Activated CD4-positive, alpha-beta T cell treated with anti-CD3 and anti-CD28 coated beads, Interleukin-2, amount 50 U/mL, for 16 hours (primary cell): Measurements from ENCODE around the gene LEFTY2.
A peak's percentile ranks its signal among the peaks of the same experiment; 100 is the strongest.
"Not testable (repeated sequence)": the region's sequence is repeated elsewhere in the genome, so short reads cannot be mapped to it uniquely, and the experiment has no call there.

ENCODE experiments used
- DNase-seq: peaks from one replicate; pipeline ENCODE4 v3.0.0-alpha.2; 2020

The LEFTY2 gene

DNA sequence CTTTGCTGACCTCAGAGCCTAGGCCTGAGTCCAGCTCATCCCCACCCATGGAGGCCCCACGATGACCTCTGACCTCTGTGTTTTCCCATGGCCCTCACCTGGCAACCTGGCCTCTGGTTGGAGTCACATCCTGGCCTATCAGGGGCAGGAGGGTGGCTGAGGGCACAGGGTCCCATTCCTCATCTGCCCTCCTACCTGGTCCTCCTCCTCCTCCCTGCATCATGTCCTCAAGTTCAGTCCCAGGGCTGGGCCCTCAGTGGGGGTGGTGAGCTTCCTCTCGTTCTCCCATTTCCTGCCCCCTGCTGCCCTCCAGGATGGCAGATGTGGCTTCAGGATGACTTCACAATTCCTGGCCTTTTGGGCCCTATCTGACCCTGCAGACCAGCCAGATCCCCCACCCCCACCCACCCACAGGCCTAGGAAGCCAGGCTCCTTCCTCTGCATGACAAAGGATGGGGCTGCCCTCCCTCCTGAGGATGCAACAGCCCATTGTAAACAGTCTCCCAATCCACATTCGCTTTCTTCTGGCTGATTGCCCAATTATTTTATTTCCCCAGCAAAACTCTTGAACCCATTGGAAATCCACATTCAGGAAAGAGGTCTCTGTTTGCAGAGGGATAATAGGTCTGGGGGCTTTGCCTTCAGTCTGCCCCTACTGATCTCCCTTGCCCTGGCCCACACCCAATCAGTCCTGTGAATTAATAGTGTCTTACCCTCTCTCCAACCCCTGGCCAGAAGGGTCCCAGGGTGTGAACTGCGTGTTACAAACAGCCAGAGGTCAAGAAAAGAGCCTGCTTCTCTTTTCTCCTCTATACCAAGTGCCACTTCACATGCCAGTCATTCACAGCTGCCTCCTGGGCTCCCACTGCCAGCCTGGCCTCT is 41.7 kb downstream of the LEFTY2 start:
- no peak for DNase-seq

- DNase-seq, result no peak
Observed at GRCh38 chr1:225897595-225898514, 43.2 kb downstream of the LEFTY2 start.

DNA sequence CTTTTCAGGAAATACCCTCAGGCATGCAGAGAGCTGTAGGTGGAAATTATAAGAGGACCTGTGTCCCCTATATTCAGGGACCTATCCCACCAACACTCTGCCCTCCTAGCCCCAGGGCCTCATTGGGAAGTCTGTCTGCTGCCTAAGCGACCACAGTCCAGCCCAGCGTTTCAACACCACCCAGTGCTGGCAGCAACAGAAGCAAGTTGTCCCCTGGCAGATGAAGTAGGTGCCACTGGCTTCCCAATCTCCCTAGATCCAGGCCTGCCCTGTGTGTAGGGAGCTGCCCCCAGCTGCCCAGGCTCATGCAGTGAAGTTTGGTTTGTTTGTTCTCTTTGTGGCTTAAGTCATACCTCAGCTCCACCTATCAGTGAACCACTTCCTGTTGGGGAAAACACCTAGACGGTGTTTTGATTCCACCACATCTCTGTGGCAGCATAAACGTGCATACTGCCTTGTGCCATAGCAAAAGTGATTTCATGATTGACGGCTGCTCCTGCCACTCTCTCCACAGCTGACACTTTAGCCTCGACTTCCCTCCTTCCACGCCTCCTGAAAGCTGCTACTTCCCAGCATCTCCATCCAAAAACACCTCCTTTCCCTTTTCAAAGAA is 44.0 kb downstream of the LEFTY2 start:
- peak; percentile 91 for DNase-seq

DNA sequence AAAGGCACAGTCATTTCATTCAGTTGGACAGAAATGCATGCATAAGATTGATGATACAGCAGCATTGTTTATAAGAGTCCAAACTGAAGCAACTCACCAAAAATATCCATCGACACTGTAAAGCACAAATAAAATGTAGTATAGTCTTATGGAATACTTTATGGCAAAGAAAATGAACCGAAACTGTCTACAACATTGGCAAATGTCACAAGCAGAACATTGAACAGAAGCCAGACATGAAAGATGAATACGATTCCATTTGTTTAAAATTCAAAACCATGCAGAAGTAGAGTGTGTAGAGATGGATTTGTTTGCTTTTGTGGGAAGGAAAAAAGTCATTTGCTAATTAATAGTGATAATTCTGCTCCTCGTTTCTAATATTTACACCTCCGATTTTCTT is 44.5 kb downstream of the LEFTY2 start:
- DNase-seq, result no peak

GRCh38 chr1:225892307-225892706 is 48.7 kb downstream of the LEFTY2 start:
- no peak for DNase-seq

DNA sequence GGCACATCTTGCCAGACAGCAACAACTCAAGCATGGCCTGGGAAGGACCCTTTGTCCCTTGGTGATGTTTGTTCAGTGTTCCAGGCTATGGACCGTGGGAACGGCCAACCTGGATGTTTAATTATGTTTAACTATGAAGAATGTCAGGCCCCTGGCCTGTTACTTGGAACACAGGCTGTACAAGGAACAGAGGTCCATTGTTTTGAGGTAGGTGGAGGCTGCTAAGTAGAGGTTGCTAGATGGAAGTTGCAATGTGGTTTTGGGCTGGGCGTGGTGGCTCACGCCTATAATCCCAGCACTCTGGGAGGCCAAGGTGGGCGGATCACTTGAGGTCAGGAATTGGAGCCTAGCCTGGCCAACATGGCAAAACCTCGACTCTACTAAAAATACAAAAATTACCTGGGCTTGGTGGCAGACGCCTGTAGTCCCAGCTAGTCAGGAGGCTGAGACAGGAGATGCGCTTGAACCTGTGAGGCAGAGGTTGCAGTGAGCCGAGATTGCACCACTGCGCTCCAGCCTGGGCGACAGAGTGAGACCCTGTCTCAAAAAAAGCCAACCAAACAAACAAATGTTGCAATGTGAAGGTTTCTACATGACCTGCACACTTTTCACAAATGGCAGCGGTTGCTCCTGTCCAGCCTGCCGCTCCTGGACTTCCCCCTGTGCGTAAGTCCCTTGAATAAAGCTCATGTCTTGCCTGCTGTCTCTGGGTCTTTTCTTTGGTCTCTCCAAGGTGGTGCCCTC is 49.6 kb downstream of the LEFTY2 start:
- DNase-seq, result no peak

- DNase-seq, result no peak
Observed at GRCh38 chr1:225890346-225891228, 50.4 kb downstream of the LEFTY2 start.

GRCh38 chr1:225889743-225890142 is 51.3 kb downstream of the LEFTY2 start:
- DNase-seq, result no peak

GRCh38 chr1:225888898-225889601 is 52.0 kb downstream of the LEFTY2 start, which contains the start of gene LEFTY1:
TSS of gene LEFTY1 (minus strand) at chr1:225889146. CDS start at chr1:225889066, 80 bp downstream.
- no peak for DNase-seq

GRCh38 chr1:225888289-225888897 is 52.6 kb downstream of the LEFTY2 start:
- DNase-seq, result no peak

- DNase-seq, result not testable (repeated sequence)
Observed at GRCh38 chr1:225887554-225888288, 53.3 kb downstream of the LEFTY2 start.

GRCh38 chr1:225887030-225887314 is 54.0 kb downstream of the LEFTY2 start:
- DNase-seq, result no peak
